ENCODE data around the gene LILRB3. TPM values are rescaled to one million over a fixed set of nuclear protein-coding genes. Genes with fewer than 3 reads are reported as not detected.
"Not testable (repeated sequence)": the region's sequence is repeated elsewhere in the genome, so short reads cannot be mapped to it uniquely, and the experiment has no call there.

LILRB3 gene
- total RNA-seq, result not detected in 2 replicates

DNA sequence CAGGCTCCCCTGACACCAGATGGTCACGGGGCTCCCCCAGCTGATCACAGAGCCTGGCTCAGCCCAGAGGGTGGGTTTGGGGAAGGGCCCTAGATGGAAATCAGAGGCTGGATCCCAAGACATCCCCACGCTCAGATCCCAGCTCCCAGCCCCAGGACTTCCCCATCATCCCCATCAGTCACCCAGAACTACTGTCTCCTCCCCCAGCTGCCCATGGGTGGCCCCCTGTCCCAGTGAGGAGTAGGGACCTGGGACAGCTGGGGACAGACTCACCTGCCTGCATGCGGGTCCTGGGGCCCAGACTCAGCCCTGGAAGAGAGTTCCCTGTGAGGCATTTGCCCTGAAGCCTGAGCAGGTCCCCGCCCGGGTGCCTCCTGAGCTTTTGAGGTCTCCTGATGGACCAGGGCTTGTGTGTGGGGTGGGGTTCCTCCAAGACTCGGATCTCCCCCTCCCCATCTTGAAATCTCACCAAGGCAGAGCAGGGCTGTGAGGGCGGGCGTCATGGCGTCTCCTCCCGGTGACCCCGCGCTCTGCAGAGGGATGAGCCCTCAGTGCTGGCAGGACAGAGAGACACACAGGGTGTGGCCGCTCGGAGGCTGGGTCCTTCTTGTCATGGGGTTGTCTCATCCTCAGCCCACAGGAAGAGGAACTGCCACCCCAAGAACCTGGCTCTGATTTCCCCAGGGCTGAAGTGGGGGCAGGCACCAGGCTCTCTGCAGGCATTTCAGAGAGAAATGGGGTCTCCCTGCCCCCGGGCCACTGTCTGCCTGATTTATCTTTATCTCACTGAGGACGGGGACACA is at the start of gene LILRB3:
Gene LILRB3 (minus strand): TSS at position 534 of the 803 bp plus-strand sequence. CDS start 31 bp downstream, at position 503.
- not testable (repeated sequence) for H3K27me3 ChIP-seq (ENCODE audit: control insufficient read depth, insufficient read depth, low read length); DNase-seq (ENCODE audit: low read depth); FAIRE-seq; H3K36me3 ChIP-seq (ENCODE audit: control insufficient read depth, insufficient read depth, low read length); H3K4me3 ChIP-seq (ENCODE audit: low read depth, low read length)

DNA sequence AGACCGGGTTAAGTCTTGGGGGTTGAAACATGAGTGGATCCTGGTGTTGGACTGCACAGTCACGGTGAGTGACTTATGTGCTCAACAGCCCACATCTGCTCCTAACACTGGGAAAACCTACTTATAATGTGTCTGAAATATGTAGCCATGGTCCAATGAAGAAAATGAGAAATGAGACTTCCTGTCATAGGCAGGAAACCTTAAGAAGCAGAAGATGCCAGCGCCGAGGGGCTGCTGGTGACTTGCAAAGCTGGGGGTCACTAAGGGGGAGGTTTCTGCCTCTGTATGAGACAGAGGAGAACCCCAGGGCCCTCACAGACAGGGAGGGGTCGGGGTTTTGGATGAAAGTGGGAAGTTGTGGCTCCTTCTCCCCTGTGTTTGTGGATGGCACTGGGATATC is 49.4 kb upstream of the LILRB3 start:
- peak; percentile 87 for FAIRE-seq
- DNase-seq (ENCODE audit: low read depth); H3K4me3 ChIP-seq (ENCODE audit: low read depth, low read length); H3K27me3 ChIP-seq (ENCODE audit: control insufficient read depth, insufficient read depth, low read length); H3K36me3 ChIP-seq (ENCODE audit: control insufficient read depth, insufficient read depth, low read length): not testable (repeated sequence)

DNA sequence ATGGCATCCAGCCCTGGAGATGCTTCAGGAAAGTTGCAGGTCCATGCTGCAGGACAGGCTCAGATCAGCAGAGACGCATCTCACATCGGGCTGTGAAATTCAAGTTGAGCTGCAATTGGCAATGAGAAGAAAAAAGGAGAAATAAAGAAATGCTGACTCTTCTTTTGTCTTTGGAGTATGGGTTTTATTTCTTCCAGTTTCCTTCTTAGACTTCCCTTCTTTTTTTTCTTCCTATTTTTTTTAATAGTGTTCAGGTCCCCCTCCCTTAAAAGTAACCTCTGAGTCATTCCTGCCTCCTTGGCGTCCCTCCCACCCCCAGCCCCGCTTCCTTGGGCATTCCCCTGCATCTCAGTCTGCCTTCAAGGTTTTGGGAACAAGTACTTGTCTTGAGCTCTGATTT is 48.8 kb upstream of the LILRB3 start:
- DNase-seq (ENCODE audit: low read depth); H3K4me3 ChIP-seq (ENCODE audit: low read depth, low read length); H3K36me3 ChIP-seq (ENCODE audit: control insufficient read depth, insufficient read depth, low read length); H3K27me3 ChIP-seq (ENCODE audit: control insufficient read depth, insufficient read depth, low read length): not testable (repeated sequence)
- FAIRE-seq, result peak; percentile 93

DNA sequence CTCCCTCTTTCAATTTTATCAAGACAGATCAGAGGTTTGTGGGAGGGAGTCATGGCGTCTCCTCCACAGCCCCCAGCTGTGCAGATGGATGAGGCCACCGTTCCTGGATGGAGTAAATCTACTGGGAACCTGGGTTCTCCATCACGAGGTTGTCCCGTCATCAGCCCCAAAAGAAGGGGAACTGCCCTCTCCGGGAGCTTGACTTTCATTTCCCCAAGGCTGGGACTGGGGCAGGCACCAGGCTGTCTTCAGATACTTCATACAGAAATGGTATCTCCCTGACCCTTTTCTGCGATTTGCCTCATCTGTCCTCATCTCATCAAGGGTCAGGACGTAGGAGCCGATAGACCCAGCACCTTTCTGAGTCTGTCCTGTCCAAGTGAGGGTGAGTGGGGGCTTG is 48.3 kb upstream of the LILRB3 start:
- no peak overlapping the region for H3K4me3 ChIP-seq (ENCODE audit: low read depth, low read length)
- H3K36me3 ChIP-seq (ENCODE audit: control insufficient read depth, insufficient read depth, low read length), result no peaks in the 10 kb centered on the region
- TF ChIP-seq, protein P1, sequence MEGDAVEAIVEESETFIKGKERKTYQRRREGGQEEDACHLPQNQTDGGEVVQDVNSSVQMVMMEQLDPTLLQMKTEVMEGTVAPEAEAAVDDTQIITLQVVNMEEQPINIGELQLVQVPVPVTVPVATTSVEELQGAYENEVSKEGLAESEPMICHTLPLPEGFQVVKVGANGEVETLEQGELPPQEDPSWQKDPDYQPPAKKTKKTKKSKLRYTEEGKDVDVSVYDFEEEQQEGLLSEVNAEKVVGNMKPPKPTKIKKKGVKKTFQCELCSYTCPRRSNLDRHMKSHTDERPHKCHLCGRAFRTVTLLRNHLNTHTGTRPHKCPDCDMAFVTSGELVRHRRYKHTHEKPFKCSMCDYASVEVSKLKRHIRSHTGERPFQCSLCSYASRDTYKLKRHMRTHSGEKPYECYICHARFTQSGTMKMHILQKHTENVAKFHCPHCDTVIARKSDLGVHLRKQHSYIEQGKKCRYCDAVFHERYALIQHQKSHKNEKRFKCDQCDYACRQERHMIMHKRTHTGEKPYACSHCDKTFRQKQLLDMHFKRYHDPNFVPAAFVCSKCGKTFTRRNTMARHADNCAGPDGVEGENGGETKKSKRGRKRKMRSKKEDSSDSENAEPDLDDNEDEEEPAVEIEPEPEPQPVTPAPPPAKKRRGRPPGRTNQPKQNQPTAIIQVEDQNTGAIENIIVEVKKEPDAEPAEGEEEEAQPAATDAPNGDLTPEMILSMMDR (IDR thresholded peaks at IDR 0.05; ENCODE audit: insufficient read depth, low read length, severe bottlenecking), result no peak
- FAIRE-seq (no peak), DNase-seq (ENCODE audit: low read depth) (no peak)
- H3K27me3 ChIP-seq (ENCODE audit: control insufficient read depth, insufficient read depth, low read length), result no peaks in the 10 kb centered on the region

DNA sequence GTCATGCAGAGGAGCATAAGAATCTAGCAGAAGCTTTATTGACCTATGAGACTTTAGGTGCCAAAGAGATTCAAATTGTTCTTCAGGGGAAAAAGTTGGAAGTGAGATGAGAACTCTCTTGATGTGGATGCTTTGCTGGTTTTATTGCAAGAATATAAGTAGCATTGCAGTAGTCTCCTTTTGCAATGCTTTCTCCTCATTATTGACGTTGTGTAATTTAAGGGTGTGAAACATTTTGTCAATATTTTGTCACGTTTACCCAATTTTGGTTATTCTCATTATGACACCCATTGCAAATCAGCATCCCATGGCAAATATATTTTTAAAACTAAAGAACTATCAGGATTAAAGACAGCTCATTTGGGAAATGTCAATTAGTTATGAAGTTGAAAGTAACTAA is 46.1 kb upstream of the LILRB3 start:
- FAIRE-seq (no peak), DNase-seq (ENCODE audit: low read depth) (no peak)
- Histone ChIP-seq H3K36me3 (ENCODE audit: control insufficient read depth, insufficient read depth, low read length) (no peaks in the 10 kb centered on the region), H3K27me3 (ENCODE audit: control insufficient read depth, insufficient read depth, low read length) (no peaks in the 10 kb centered on the region), H3K4me3 (ENCODE audit: low read depth, low read length) (no peak overlapping the region)
- TF ChIP-seq, protein P1 (IDR thresholded peaks at IDR 0.05; ENCODE audit: insufficient read depth, low read length, severe bottlenecking), result no peak

DNA sequence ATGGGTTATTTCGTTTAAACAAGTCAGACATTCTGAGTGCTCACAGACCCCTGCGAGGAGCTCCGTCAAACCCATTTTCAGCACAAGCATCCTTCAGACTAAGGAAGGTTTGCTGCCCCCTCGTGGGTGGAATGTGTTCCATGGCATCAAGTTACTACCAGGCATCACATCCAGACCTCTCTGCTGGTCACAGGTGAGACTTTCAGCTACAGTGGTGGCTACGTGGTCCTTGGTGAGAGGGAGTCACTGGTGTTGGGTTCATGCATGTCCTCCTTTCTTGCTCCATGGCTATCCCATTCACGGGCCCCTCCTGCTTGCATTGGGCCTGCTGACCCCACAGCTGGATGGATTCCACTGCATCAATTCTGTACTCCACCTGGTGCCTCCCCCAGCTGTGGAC is 43.3 kb upstream of the LILRB3 start:
- FAIRE-seq, result no peak
- no peaks in the 10 kb centered on the region for H3K36me3 ChIP-seq (ENCODE audit: control insufficient read depth, insufficient read depth, low read length)
- TF ChIP-seq, protein P1 (IDR thresholded peaks at IDR 0.05; ENCODE audit: insufficient read depth, low read length, severe bottlenecking), result peak; percentile 72
- no peaks in the 10 kb centered on the region for H3K27me3 ChIP-seq (ENCODE audit: control insufficient read depth, insufficient read depth, low read length)
- DNase-seq (ENCODE audit: low read depth), result peak; percentile 53
- no peak overlapping the region for H3K4me3 ChIP-seq (ENCODE audit: low read depth, low read length)

DNA sequence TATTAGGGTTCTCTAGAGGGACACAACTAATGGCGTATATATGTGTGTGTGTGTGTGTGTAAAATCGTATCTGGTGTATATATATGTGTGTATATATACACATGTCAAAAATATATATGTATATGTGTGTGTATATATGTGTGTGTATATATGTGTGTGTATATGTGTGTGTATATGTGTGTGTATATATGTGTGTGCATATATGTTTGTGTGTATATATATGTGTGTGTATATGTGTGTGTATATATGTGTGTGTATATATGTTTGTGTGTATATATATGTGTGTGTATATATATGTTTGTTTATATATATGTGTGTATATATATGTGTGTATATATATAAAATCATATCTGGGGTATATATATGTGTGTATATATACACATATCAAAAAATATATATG is 39.7 kb upstream of the LILRB3 start:
- Histone ChIP-seq H3K4me3 (ENCODE audit: low read depth, low read length) (no peak overlapping the region), H3K27me3 (ENCODE audit: control insufficient read depth, insufficient read depth, low read length) (no peaks in the 10 kb centered on the region), H3K36me3 (ENCODE audit: control insufficient read depth, insufficient read depth, low read length) (no peaks in the 10 kb centered on the region)
- DNase-seq (ENCODE audit: low read depth) (no peak), FAIRE-seq (no peak)
- TF ChIP-seq, protein P1 (IDR thresholded peaks at IDR 0.05; ENCODE audit: insufficient read depth, low read length, severe bottlenecking), result no peak
